ENCODE measurements around the gene SAP30BP.

Gene SAP30BP

DNA sequence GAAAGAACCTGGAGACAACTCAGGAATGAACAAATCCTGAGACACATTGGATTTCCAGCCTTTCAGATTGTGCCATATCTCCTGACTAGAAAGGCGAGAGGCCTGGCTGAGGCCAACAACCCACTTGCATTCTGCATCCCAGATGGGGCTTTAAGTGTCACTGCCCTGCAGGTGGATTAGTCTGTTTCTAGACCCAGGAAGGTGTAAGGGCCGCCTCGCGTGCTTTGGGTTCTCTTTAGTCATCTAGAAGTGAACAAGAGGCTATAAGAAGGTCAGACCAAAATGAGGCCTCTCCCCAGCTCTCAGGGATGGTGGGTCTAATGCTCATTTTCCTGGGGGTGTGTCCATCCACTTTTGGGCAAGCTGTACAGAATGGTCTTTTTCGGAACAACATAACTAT, 4.9 kb downstream of the SAP30BP start:
- TF ChIP-seq TEAD4 (IDR thresholded peaks at IDR 0.05) (no peak), RAD21 (IDR thresholded peaks at IDR 0.05; ENCODE audit: low read depth) (no peak), TCF12 (IDR thresholded peaks at IDR 0.05; ENCODE audit: low read depth) (no peak), CEBPB (IDR thresholded peaks at IDR 0.05) (no peak), FOXM1 (IDR thresholded peaks at IDR 0.05; ENCODE audit: borderline replicate concordance, low read depth) (no peak), NFIC (IDR thresholded peaks at IDR 0.05) (no peak), EGR1 (IDR thresholded peaks at IDR 0.05) (no peak), CREB1 (IDR thresholded peaks at IDR 0.05; ENCODE audit: low read depth) (no peak), ZBTB7A (IDR thresholded peaks at IDR 0.05; ENCODE audit: low read depth) (no peak)
- TF ChIP-seq, protein P1, sequence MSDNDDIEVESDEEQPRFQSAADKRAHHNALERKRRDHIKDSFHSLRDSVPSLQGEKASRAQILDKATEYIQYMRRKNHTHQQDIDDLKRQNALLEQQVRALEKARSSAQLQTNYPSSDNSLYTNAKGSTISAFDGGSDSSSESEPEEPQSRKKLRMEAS (IDR thresholded peaks at IDR 0.05) = no peak
- TF ChIP-seq, protein P2, sequence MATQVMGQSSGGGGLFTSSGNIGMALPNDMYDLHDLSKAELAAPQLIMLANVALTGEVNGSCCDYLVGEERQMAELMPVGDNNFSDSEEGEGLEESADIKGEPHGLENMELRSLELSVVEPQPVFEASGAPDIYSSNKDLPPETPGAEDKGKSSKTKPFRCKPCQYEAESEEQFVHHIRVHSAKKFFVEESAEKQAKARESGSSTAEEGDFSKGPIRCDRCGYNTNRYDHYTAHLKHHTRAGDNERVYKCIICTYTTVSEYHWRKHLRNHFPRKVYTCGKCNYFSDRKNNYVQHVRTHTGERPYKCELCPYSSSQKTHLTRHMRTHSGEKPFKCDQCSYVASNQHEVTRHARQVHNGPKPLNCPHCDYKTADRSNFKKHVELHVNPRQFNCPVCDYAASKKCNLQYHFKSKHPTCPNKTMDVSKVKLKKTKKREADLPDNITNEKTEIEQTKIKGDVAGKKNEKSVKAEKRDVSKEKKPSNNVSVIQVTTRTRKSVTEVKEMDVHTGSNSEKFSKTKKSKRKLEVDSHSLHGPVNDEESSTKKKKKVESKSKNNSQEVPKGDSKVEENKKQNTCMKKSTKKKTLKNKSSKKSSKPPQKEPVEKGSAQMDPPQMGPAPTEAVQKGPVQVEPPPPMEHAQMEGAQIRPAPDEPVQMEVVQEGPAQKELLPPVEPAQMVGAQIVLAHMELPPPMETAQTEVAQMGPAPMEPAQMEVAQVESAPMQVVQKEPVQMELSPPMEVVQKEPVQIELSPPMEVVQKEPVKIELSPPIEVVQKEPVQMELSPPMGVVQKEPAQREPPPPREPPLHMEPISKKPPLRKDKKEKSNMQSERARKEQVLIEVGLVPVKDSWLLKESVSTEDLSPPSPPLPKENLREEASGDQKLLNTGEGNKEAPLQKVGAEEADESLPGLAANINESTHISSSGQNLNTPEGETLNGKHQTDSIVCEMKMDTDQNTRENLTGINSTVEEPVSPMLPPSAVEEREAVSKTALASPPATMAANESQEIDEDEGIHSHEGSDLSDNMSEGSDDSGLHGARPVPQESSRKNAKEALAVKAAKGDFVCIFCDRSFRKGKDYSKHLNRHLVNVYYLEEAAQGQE (IDR thresholded peaks at IDR 0.05; ENCODE audit: low read depth) = no peak

GRCh38 chr17:75673487-75673886, 6.3 kb downstream of the SAP30BP start:
- TF ChIP-seq, protein P2 (IDR thresholded peaks at IDR 0.05; ENCODE audit: low read depth) = no peak
- TF ChIP-seq TCF12 (IDR thresholded peaks at IDR 0.05; ENCODE audit: low read depth) = no peak
- TF ChIP-seq NFIC (IDR thresholded peaks at IDR 0.05) = no peak
- no peak for TF ChIP-seq FOXM1 (IDR thresholded peaks at IDR 0.05; ENCODE audit: borderline replicate concordance, low read depth)
- no peak for TF ChIP-seq RAD21 (IDR thresholded peaks at IDR 0.05; ENCODE audit: low read depth)
- TF ChIP-seq, protein P3, sequence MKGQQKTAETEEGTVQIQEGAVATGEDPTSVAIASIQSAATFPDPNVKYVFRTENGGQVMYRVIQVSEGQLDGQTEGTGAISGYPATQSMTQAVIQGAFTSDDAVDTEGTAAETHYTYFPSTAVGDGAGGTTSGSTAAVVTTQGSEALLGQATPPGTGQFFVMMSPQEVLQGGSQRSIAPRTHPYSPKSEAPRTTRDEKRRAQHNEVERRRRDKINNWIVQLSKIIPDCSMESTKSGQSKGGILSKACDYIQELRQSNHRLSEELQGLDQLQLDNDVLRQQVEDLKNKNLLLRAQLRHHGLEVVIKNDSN (IDR thresholded peaks at IDR 0.05) = no peak
- no peak for TF ChIP-seq YY1 (IDR thresholded peaks at IDR 0.05; ENCODE audit: low read depth)
- no peak for TF ChIP-seq EP300 (IDR thresholded peaks at IDR 0.05; ENCODE audit: borderline replicate concordance)
- no peak for TF ChIP-seq TEAD4 (IDR thresholded peaks at IDR 0.05)
- TF ChIP-seq CEBPB (IDR thresholded peaks at IDR 0.05) = no peak

GRCh38 chr17:75676461-75676860, 9.3 kb downstream of the SAP30BP start:
- TF ChIP-seq TEAD4 (IDR thresholded peaks at IDR 0.05) = no peak
- TF ChIP-seq YY1 (IDR thresholded peaks at IDR 0.05; ENCODE audit: low read depth) = no peak
- no peak for TF ChIP-seq EP300 (IDR thresholded peaks at IDR 0.05; ENCODE audit: borderline replicate concordance)
- TF ChIP-seq, protein P3 (IDR thresholded peaks at IDR 0.05) = no peak
- TF ChIP-seq FOXM1 (IDR thresholded peaks at IDR 0.05; ENCODE audit: borderline replicate concordance, low read depth) = no peak
- no peak for TF ChIP-seq EGR1 (IDR thresholded peaks at IDR 0.05)
- TF ChIP-seq TAF1 (IDR thresholded peaks at IDR 0.05; ENCODE audit: low read depth) = no peak
- TF ChIP-seq ZBTB7A (IDR thresholded peaks at IDR 0.05; ENCODE audit: low read depth) = no peak

DNA sequence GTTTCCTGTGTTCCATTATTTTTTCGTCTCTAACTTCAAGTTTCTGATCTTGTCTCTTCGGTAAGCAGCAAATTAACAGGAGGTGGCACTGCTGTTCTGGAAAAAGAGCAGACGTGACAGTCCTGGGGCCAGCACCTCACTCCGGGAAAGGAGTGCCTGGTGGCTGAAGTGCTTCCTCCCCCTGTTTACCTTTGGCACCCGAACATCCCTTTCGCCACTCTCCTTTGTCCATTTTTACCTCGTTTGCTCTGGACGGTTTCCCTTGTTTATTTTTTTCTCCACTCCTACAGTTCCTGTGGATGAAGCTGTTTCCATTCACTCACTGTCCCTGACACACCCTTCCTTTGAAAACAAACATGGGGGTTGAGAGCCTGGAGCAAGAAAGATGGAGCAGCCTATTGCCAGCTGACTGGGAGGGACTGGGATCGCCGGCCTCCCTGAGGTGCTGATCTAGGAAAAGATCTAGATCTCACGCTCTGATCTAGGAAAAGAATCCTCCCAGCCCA, 12.6 kb downstream of the SAP30BP start:
- no peak for TF ChIP-seq EP300 (IDR thresholded peaks at IDR 0.05; ENCODE audit: borderline replicate concordance)
- no peak for TF ChIP-seq NFIC (IDR thresholded peaks at IDR 0.05)
- TF ChIP-seq, protein P2 (IDR thresholded peaks at IDR 0.05; ENCODE audit: low read depth) = no peak
- TF ChIP-seq RAD21 (IDR thresholded peaks at IDR 0.05; ENCODE audit: low read depth) = peak; percentile 57

- TF ChIP-seq ZBTB7A (IDR thresholded peaks at IDR 0.05; ENCODE audit: low read depth) (no peak), CREB1 (IDR thresholded peaks at IDR 0.05; ENCODE audit: low read depth) (no peak), RAD21 (IDR thresholded peaks at IDR 0.05; ENCODE audit: low read depth) (no peak), YY1 (IDR thresholded peaks at IDR 0.05; ENCODE audit: low read depth) (no peak), TAF1 (IDR thresholded peaks at IDR 0.05; ENCODE audit: low read depth) (no peak), EGR1 (IDR thresholded peaks at IDR 0.05) (no peak), CEBPB (IDR thresholded peaks at IDR 0.05) (no peak), NFIC (IDR thresholded peaks at IDR 0.05) (no peak), TEAD4 (IDR thresholded peaks at IDR 0.05) (no peak), EP300 (IDR thresholded peaks at IDR 0.05; ENCODE audit: borderline replicate concordance) (no peak), TCF12 (IDR thresholded peaks at IDR 0.05; ENCODE audit: low read depth) (no peak), FOXM1 (IDR thresholded peaks at IDR 0.05; ENCODE audit: borderline replicate concordance, low read depth) (no peak)
- TF ChIP-seq, protein P2 (IDR thresholded peaks at IDR 0.05; ENCODE audit: low read depth) = no peak
- TF ChIP-seq, protein P1 (IDR thresholded peaks at IDR 0.05) = no peak
- TF ChIP-seq, protein P3 (IDR thresholded peaks at IDR 0.05) = no peak
Measured at GRCh38 chr17:75680431-75680830, 13.3 kb downstream of the SAP30BP start.
